GM13977 (cell line): ENCODE data around the gene COA8.

Source experiments
- DNase-seq: peaks from one replicate; pipeline ENCODE4 v3.0.0; 2012; ENCODE audit warnings: low spot score
- CTCF ChIP-seq: IDR thresholded peaks from 2 replicates; pipeline ENCODE4 v1.5.1; 2012; ENCODE audit warnings: mild to moderate bottlenecking, control low read depth; ENCODE audit not compliant: insufficient read depth; ENCODE audit errors: extremely low read depth, missing control alignments
- in situ Hi-C: fragments of 300-500 bp; cut with MboI; formaldehyde crosslinking; loops from one replicate; pipeline ENCODE4 v1.12.0; 2022; ENCODE audit warnings: low sequenced_read_pairs, low pct_unique_long_range_greater_than_20kb, mixed read lengths, inconsistent platforms; ENCODE audit not compliant: unreplicated experiment

The COA8 gene

GRCh38 chr14:103629503-103630121, 66.9 kb downstream of the COA8 start:
- peak; percentile 80 for DNase-seq
- TF ChIP-seq CTCF = no peak
- in situ Hi-C loops = no loop called here

GRCh38 chr14:103630364-103631108, 67.8 kb downstream of the COA8 start:
- TF ChIP-seq CTCF = no peak
- in situ Hi-C loops = no loop called here
- no peak for DNase-seq

GRCh38 chr14:103633391-103633790, 70.6 kb downstream of the COA8 start:
- TF ChIP-seq CTCF = no peak

GRCh38 chr14:103634156-103634555, 71.4 kb downstream of the COA8 start:
- in situ Hi-C loops = no loop called here
- no peak for TF ChIP-seq CTCF
- no peak for DNase-seq

More at GRCh38 chr14:103633391-103633790, 70.6 kb downstream of the COA8 start:
- DNase-seq = no peak
- in situ Hi-C loops = no loop called here

GRCh38 chr14:103638594-103638993, 75.8 kb downstream of the COA8 start:
- TF ChIP-seq CTCF = no peak
- no peak for DNase-seq
- in situ Hi-C loops = no loop called here
